ENCODE measurements around the gene LRRC34.

LRRC34 gene

DNA sequence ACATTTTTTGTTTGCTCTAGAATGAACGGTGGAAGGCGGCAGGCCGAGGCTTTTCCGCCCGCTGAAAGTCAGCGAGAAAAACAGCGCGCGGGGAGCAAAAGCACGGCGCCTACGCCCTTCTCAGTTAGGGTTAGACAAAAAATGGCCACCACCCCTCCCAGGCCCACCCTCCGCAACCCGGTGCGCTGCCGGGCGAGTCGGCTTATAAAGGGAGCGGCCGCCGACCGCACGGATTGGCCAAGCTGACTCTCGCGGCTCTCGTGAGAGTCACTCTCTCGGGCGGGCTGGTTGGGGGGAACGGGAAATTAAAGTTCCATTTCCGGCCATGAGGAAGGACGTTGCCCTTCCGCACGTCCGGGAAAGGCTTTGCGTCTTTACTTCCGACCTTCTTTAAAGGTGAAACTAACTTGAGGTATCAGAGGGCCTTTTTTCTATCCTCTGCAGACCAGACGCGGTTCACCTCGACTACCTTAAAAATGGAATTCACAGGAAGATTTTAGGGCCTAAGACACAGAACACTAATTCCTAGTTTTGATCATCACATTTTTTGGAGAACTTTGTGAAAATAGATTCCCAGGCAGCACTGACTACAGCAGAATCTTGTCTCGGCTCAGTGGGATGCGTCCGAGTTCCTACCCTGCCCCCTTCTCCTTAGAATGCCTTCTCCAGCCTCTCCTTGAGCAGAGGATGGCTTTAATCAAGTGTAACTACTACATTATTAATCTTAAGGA, 47.7 kb downstream of the LRRC34 start, which contains the start of gene TERC:
Gene TERC, minus strand, starts transcription at position 179 of the 731 bp plus-strand sequence.
- peak; percentile 81 to 85 for DNase-seq (ENCODE audit: low read depth in 2 of 2)

GRCh38 chr3:169764312-169764881, 48.3 kb downstream of the LRRC34 start:
- peak in 1 of 2 experiments; percentile 16 for DNase-seq (ENCODE audit: low read depth in 2 of 2)

DNA sequence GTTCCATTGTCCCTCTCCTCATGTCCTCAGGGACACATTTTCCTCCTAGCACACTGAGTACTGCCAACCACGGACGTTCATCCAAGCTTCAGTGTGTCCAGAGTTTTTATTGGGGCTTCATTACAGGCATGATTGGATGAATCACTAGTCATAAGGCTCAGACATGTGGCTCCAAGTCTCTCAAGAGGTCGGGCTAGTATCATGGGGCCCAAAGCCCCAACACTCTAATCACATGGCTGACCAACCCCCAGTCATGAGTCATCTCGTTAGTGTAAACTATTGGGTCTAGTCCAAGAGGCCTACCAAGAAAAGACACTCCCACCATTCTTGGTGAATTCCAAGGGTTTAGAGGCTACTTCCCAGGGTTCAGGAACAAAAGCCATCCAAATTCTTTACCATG, 52.2 kb downstream of the LRRC34 start:
- no peak for DNase-seq (ENCODE audit: low read depth in 2 of 2)

DNA sequence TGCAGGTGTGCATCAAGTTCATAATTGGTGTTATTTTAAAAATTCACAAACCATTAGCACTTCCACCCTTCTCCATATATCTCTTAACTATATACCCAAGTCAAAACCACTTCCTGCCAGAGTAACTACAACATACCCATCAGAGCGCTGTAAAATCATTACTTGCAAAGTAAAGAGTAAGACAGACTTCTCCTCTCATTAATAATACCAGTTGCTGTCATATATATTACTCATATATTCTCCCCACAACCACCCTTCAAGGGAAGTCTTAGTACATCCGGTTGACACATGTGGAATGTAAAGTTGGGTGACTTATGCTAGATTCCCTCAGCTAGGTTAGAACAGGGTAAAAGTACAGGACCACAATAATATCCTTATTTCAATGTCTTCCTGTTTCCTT, 53.4 kb downstream of the LRRC34 start:
- DNase-seq (ENCODE audit: low read depth in 2 of 2) = no peak

DNA sequence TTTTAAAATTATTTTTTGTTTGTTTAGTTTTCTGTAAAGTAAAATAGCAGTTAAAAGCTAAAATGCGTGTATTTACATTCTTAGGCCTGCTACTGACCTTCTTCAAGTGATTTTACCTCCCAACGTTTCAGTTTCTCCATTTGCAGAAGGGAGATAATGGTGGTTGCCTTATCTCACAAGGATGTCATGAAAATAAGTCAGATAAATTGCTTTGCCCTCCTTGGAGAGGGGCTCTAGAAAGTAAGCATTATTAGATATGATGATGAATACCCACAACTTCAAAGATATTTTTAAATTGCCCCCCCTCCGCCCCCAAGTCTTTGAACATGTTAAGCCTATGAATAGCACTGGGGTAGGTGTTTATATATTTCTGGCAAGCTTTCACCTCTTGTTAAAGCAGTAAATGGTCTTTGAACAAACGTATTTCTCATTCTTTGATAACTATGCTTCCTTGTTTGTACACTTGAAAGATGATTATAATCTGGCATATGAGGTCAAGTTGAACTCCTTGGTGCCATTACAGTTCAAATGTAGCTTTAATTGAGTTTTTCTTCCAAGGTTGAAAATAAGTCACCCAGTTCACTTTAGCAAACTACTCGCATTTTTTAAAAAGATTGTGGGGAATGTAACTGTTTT, 54.2 kb downstream of the LRRC34 start:
- DNase-seq (ENCODE audit: low read depth in 2 of 2) = no peak

DNA sequence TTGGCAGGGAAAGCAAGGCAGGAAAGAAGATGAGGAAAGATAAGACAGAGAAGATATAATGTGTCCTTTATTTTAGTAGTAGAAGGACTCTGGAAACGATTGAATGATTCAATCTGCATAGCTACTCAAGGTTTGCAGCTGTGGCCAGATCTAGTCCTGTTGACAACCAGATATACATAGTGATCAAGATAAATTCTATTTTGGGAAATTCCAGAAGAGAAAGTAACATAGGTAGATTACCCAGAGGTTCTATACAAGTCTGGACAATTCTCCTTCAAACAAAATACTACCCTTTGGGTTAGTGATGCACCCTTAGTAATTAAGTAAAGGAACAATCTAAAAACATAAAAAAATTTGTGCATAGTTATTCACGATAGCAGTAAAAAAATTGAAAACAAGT, 57.2 kb downstream of the LRRC34 start:
- no peak for DNase-seq (ENCODE audit: low read depth in 2 of 2)

- no peak for DNase-seq (ENCODE audit: low read depth in 2 of 2)
Measured at GRCh38 chr3:169754711-169755110, 58.0 kb downstream of the LRRC34 start.

- DNase-seq (ENCODE audit: low read depth in 2 of 2) = no peak
Measured at GRCh38 chr3:169751875-169752274, 60.8 kb downstream of the LRRC34 start.

DNA sequence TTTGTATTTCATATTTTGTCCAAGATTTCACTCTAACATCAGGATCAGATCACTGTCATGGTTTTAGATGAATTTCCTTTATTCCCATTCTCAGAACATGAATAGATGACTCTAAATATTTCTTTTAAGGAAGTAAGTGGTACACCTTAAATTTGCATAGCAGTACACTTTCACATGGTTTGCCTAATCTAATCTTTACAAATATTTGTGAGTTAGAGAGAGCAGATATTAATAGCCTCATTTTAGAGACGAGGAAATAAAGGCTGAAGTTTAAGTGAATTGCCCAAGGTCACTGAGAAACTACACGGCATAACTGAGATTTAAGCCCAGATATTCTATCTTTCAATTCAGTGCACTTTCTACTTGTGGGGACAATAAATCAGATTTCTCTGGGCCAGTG, 62.0 kb downstream of the LRRC34 start:
- no peak for DNase-seq (ENCODE audit: low read depth in 2 of 2)

DNA sequence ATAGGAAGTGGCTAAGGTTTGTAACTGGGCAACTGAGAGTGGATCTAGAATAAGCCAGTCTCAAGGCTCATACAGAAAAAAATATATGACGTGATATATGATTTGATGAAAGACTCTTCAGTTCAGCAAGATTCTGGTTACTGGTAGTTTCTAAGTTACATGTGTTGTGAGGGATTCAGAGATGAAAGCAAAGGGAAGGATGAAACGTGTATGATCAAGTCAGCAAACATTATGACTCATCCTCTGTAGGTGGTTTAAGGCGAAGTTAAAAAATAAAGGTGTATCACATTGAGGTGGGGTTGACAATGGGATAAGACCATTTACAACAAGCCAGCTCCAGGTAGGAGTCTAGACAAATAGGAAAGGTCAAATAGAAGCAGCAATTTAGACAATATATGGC, 64.0 kb downstream of the LRRC34 start:
- DNase-seq (ENCODE audit: low read depth in 2 of 2) = no peak

GRCh38 chr3:169746924-169747323, 65.8 kb downstream of the LRRC34 start:
- DNase-seq (ENCODE audit: low read depth in 2 of 2) = no peak

- DNase-seq (ENCODE audit: low read depth in 2 of 2) = no peak
Measured at GRCh38 chr3:169744366-169745054, 68.2 kb downstream of the LRRC34 start.
